HG02840 (cell line): Measurements from ENCODE around the gene RRP9.

Source experiments
- ATAC-seq: cut with Tn5 transposase; IDR thresholded peaks from one replicate; pipeline ENCODE4 v1.9.1; 2021; ENCODE audit warnings: mild to moderate bottlenecking, moderate library complexity, moderate number of reproducible peaks; ENCODE audit not compliant: unreplicated experiment, low FRiP score

The RRP9 gene

GRCh38 chr3:51958603-51959521 is 17.2 kb upstream of the RRP9 start:
- no peak for ATAC-seq

GRCh38 chr3:51957520-51958205 is 16.0 kb upstream of the RRP9 start:
- ATAC-seq, result no peak

GRCh38 chr3:51955893-51956770 is 14.4 kb upstream of the RRP9 start:
- no peak for ATAC-seq

GRCh38 chr3:51955175-51955892 is 13.6 kb upstream of the RRP9 start, which contains the start of gene GPR62:
GPR62 (plus strand) TSS chr3:51955381; CDS start chr3:51955653, 272 bp downstream.
- no peak for ATAC-seq

DNA sequence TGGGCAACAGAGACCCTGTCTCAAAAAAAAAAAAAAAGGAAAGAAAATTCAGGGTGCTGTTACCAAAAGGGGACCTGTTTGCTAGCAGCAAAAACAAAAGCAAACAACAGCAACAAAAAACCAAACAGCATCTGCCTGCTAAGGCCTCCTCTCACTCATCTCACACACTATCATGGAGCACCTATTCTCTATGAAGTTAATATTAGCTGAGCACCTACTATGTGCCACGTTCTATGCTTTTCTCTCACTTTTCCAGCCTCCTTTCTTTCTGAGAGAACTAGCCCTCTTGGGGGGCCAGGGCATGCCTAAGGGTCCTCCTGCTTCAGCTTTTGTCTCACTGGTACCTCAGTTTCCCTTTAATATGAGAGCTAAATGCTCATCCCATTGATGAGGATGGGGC is 13.0 kb upstream of the RRP9 start:
- no peak for ATAC-seq

- no peak for ATAC-seq
These were observed 12.4 kb upstream of the RRP9 start for GRCh38 chr3:51954105-51954504.

DNA sequence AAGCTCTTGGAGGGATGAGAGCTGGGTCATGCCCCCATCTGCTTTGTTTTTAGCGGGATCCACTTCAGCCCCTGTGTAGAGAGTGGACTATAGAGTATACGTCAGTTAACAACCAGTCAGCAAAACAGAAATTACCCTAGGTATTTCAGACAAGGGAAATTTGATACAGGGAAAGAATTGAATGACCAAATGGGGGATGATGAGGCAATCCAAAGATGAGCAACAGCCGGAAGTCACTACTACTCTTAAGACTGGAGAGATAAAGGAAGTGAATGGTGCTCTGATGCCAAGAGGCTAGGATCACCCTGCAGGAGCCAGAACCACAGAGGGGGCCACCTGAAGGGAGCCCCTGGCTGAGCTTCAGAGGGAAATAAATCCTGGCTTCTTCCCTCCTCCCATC is 11.7 kb upstream of the RRP9 start:
- ATAC-seq, result no peak

GRCh38 chr3:51950899-51951298 is 9.2 kb upstream of the RRP9 start:
- ATAC-seq, result no peak

GRCh38 chr3:51949121-51949520 is 7.4 kb upstream of the RRP9 start:
- ATAC-seq, result no peak

GRCh38 chr3:51948016-51948580 is 6.4 kb upstream of the RRP9 start:
- ATAC-seq, result no peak

DNA sequence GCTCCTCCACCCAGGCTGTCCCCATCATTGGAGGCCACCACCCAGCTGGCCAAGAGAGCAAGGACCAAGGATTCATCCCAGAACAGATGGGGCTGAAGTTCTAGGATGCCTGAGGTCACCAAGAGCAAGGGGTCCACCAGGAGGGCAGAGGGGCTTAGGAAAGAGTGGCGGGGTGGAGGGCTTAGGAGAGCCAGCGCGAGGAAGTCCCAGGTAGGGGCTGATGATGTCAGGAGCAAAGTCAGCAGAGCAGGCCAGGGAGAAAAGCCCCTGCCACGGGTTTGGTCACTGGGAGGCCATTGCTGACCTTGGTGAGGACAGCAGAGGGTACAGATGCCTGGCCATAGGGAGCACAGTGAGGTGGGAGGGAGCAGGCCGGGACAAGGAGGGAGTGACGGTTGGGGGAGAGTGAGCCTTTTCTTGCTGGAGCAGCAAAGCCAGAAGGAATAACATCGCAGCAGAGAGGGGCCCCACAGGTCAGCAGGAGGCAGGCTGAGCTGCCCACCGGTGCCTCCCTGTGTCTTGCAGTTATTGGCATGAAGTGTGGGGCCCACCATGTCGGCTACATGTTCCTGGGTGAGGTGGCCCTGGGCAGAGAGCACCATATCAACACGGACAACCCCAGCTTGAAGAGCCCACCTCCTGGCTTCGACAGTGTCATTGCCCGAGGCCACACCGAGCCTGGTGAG is 5.7 kb upstream of the RRP9 start:
- ATAC-seq, result no peak

- ATAC-seq, result no peak
These were observed 5.1 kb upstream of the RRP9 start for GRCh38 chr3:51946796-51947195.

- ATAC-seq, result no peak
These were observed 4.4 kb upstream of the RRP9 start for GRCh38 chr3:51945926-51946705.

- ATAC-seq, result no peak
These were observed 3.5 kb upstream of the RRP9 start for GRCh38 chr3:51945031-51945840.

- no peak for ATAC-seq
These were observed 2.8 kb upstream of the RRP9 start for GRCh38 chr3:51944451-51945021.

DNA sequence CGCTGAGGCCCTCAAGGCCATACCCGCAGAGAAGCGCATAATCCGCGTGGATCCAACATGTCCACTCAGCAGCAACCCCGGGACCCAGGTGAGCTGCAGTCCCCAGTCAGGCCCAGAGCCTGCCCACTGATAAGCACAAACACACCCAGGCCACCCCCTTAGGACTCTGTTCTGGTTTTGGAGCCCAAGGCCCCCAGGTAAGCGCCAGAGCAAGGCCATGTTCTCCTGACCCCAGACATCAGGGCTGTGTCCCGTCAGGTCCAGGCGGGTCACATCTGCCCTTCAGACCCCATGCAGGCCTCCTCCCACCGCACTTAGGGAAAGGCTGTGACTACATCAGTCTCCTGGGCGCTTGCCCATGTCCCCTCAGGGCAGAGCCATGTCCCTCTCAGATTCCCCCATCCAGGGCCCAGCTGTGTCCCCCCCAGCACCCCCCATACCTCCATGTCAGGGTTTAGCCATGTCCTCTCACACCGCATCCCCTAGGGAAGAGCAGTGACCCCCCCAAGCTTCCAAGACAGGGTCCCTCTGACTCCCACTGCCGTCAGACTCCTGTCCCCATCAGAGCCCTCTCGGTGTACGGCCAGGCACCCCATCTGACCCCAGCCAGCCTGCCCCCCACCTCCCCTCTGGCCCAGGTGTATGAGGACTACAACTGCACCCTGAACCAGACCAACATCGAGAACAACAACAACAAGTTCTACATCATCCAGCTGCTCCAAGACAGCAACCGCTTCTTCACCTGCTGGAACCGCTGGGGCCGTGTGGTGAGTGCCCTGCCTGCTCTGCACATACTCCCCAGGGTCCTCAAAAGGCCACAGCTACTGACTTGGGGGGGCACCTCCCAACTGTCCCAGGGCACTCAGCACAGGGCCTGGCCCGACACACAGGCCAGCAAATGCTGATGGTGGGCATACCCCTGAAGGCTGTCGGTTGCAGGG is 2.0 kb upstream of the RRP9 start:
- ATAC-seq, result no peak
